T-helper 2 cell treated with Interferon-gamma antibody and Interleukin-4, amounts not matched to agents 5 μg/mL and 100 μg/mL, for 36 hours (primary cell): Measurements from ENCODE around the gene KLF15.

ENCODE experiments used
- DNase-seq: peaks from one replicate; pipeline ENCODE4 v3.0.0; 2021; ENCODE audit warnings: low spot score
- H3K27ac Mint-ChIP-seq: one replicate; pipeline ENCODE4 v1.8.0; 2021; ENCODE audit warnings: mild to moderate bottlenecking, mixed read lengths
- H3K27me3 Mint-ChIP-seq: one replicate; pipeline ENCODE4 v1.8.0; 2021; ENCODE audit warnings: low read depth, mixed read lengths
- H3K36me3 Mint-ChIP-seq: one replicate; pipeline ENCODE4 v1.8.0; 2021; ENCODE audit warnings: low read depth, mixed read lengths
- H3K4me1 Mint-ChIP-seq: one replicate; pipeline ENCODE4 v1.8.0; 2021; ENCODE audit warnings: low read depth, mixed read lengths
- H3K4me3 Mint-ChIP-seq: one replicate; pipeline ENCODE4 v1.8.0; 2022; ENCODE audit warnings: mild to moderate bottlenecking, moderate library complexity, mixed read lengths
- H3K9me3 Mint-ChIP-seq: one replicate; pipeline ENCODE4 v1.8.0; 2021; ENCODE audit warnings: mixed read lengths

The KLF15 gene

GRCh38 chr3:126293370-126294082 lies 63.7 kb downstream of the KLF15 start:
- peaks cover 29% of the 10 kb centered on the region for H3K27me3 Mint-ChIP-seq
- no peak overlapping the region for H3K27ac Mint-ChIP-seq
- DNase-seq: no peak

More at GRCh38 chr3:126293370-126294082, 63.7 kb downstream of the KLF15 start:
- no peaks in the 10 kb centered on the region for H3K9me3 Mint-ChIP-seq
- no peaks in the 10 kb centered on the region for H3K4me1 Mint-ChIP-seq
- no peaks in the 10 kb centered on the region for H3K36me3 Mint-ChIP-seq
- H3K4me3 Mint-ChIP-seq: no peak overlapping the region
